HG03066 (cell line): Measurements from ENCODE around the gene OR5M8.

Source experiments
- ATAC-seq: cut with Tn5 transposase; IDR thresholded peaks from one replicate; pipeline ENCODE4 v1.9.1; 2021; ENCODE audit warnings: low read depth; ENCODE audit not compliant: unreplicated experiment

OR5M8 gene

DNA sequence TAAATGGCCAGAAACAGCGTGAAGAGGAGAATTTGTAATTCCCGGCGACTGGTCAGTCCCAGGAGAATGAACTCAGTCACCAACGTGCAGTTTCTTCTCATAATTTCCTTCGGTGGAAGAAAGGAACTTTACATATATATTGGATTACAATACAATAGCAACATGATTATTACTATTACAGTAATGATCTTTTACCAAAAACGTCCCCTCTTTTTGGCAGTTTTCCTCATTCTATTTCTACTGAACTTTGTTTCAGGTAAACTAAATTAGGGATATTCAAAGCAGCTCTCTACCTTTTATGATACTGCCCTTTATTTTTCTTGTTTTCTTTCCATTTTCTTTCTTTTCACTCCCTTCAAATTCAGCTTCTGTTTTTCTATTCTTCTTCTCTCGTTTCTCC is at the start of gene OR5M8:
Gene OR5M8 (minus strand): TSS at position 101 of the 400 bp plus-strand sequence. CDS start 0 bp downstream, at position 101.
- no peak for ATAC-seq

DNA sequence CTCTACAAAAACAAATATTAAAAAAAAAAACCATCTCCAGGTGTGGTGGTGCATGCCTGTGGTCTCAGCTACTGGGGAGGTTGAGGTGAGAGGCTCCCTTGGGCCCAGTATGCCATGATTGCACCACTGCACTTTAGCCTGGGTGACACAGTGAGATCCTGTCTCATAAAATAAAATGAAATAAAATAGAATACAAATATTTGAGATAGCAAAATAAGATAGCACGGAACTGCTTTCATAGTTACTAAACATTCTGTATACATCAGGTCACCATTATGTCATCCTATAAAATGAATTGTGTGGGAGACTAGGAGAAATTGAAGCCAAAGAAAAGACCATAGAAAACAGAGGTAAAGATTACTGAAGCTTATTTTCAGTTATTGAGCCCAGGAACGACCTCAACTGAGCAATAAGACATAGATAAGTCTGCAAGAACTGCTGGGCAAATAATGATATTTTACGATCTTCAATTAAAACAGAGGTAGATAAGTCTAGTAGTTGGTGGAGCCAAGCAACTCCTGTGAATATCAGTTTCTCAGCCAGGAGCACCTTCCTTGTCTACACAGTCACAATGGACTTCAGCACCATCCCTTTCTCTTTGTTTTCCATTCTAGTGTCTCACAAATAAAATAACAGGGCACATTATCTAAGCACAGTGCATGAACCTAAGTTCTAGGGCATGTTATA is 42.0 kb upstream of the OR5M8 start:
- no peak for ATAC-seq

DNA sequence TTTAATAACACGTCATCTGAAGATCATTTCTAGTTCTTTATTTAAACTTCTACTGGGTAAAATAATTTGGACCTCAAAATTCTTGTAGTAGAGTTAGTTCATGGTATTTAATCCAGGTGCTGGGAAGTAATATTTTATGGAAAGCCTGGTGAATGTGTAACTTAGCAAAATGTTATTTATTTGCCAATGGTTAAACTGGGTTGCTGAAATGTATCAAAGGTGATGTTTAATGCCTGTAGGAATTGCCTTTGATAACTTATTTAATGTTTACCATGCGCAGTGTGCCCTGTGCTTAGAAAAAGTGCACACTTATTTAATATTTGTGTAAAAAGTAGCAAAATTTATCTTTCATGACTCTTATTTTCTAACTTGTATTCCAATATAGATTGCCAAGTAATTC is 40.7 kb upstream of the OR5M8 start:
- ATAC-seq, result no peak

- no peak for ATAC-seq
These were observed 30.8 kb upstream of the OR5M8 start for GRCh38 chr11:56522008-56522407.

DNA sequence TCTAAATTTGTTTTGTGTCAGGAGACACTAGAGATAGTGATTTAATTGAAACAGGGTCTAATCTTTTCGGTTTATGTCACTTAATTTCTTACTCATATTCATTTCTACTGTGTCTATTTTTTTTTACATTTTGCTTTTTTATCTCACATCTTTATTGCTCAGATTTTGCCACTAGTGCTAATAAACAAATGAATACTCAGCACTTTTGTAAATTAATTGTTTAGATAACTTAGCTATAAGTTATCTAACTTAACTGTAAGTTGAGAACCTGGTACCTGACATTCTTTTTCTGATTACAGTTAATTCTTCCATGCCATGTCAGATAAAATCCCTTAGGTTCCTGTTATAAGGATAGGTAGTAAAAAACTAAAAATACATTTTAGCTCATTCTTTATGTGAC is 22.1 kb upstream of the OR5M8 start:
- no peak for ATAC-seq

GRCh38 chr11:56509439-56509838 is 18.3 kb upstream of the OR5M8 start:
- ATAC-seq, result no peak

GRCh38 chr11:56497010-56497409 is 5.8 kb upstream of the OR5M8 start:
- no peak for ATAC-seq

DNA sequence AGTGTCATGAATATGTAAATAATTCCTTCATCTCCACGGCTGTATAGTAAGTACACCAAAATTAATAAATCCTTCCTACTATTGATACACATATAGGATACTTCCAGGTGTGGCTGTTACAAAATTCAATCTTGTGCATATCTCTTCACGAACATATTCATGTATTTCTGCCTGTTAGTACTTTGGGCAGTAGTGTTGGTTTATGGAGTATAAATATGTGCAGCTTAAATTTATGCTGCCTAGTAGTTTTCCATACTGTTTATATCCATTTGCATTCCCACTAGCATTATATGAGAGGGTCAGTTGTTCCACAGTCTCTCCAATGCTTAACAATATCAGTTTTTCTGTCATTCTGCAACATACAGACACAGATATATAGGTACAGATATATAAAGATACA is 3.9 kb upstream of the OR5M8 start:
- ATAC-seq, result no peak

GRCh38 chr11:56486801-56487200 is 4.4 kb downstream of the OR5M8 start:
- no peak for ATAC-seq

DNA sequence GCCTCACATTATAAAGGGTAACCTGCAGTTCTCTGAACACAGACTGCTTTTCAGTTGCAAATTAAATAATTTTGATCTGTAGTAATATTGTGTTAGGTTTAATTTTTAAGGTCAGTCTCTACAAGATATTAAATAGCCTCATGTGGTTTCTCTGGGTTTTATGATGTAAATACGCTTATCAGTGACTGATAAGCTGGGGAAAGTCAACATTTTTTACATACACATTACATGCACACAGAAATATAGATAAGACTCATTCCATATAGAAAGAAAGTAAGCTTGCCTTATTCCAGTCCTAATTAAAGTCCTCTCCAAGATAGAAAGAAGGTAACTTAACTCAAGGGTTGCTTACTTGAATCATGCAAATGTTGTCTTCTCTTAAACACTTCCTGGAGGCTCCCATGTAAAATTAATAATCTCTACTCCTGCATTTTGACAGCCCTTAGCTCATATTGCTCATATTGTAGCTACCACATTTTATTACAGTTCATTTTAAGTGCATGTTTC is 16.4 kb downstream of the OR5M8 start:
- ATAC-seq, result no peak

DNA sequence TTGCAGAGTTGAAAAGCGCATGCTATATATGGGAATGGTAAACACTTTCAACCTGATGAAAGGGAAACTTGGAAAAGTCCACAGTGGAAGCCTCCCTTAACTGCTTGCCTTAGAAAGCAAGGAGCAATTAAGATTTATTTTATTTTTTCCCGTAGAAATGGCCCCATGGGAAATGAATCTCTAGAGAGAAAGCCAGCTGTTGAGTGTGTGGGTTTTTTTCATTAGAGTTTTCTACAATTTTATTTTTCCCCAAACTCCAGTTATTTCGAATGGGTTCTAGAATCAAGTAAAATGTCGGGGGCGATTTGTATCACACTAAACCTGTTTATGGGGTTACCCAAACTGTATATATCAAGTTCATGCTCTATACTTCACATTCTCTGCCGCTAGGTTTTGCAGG is 17.9 kb downstream of the OR5M8 start, which contains the start of gene OR5M3:
Gene OR5M3 (minus strand): TSS at position 101 of the 400 bp plus-strand sequence. CDS start 2,855 bp downstream, outside the sequence.
- ATAC-seq, result no peak

- no peak for ATAC-seq
These were observed 34.1 kb downstream of the OR5M8 start for GRCh38 chr11:56457076-56457475.

DNA sequence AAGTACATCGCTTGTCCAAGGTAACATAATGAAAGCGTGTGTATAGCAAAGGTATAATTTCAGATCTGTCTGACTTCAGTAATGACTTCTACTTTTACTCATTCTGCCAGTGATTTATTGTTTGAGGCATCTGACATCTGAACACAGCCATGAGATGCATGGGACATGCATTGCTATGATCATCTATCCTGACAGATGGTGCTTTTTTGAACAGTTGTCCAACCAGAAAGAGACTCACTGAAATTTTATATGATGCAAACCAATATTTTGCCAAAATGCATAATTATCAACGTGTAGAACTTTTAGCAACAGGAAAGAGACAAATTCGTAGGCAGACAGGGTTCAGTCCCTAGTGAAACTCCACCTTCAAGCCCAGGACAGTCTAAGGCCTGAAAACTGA is 37.6 kb downstream of the OR5M8 start:
- ATAC-seq, result no peak
